SKM-1 treated with dmso at 0.1 percent for 144 hours (cell line): Measurements from ENCODE around the gene FKBP1B.
A peak's percentile ranks its signal among the peaks of the same experiment; 100 is the strongest.
"Not testable (repeated sequence)": the region's sequence is repeated elsewhere in the genome, so short reads cannot be mapped to it uniquely, and the experiment has no call there.

Experiments used
- DNase-seq: peaks from one replicate; lab custom pipeline; 2025; ENCODE audit not compliant: unreplicated experiment; lab: John Stamatoyannopoulos, UW

FKBP1B gene

GRCh38 chr2:24022324-24022974 is 27.1 kb upstream of the FKBP1B start:
- DNase-seq: no peak

GRCh38 chr2:24022975-24023575 is 26.5 kb upstream of the FKBP1B start:
- DNase-seq: no peak

DNA sequence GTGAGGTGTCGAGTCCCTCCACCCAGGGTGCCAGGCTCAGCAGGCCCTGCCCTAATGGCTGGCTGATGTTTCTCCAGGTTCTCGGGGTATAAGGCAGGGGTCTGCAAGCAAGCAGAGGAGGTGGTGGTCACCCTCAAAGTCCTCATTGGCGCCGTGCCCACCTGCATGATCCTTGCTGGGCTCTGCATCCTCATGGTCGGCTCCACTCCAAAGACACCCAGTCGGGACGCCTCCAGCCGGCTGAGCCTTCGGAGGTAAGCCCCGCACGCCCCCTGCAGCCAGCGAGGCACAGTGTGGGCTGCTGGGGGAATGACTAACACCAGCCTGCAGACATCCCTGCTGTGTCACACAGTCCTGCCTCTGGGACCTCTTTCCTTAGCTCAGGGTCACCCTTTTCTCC is 25.5 kb upstream of the FKBP1B start:
- no peak for DNase-seq

DNA sequence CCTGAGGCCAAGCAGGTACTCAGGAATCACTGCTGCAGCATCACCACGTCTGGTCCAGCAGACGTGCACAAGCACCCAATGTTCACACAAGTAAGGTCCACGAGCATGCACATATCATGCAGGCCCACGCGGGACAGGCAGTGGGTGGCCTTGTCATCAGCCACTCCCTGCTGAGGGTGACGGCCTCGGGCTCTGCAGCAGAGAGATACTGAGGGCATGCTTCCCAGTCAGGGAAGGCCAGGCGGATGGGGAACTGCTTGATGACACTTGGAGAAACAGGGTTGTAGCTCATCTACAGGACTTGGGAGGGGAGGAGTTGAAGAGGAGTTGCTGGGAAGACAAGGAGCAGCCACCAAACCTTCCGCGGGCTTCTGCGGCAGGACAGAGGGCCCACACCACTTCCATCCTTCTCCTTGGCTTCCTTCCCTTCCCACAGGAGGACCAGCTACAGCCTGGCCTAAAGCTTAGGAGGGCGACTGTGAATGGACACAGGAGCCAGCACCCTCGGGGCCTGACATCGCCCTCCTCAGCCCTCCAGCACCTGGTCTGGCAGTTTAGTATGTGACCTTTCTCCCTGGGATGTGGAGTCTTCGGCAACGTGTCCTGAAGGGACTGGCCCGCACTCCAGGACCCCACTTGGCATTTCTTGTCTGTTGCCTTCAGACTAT is 24.4 kb upstream of the FKBP1B start:
- DNase-seq: no peak

DNA sequence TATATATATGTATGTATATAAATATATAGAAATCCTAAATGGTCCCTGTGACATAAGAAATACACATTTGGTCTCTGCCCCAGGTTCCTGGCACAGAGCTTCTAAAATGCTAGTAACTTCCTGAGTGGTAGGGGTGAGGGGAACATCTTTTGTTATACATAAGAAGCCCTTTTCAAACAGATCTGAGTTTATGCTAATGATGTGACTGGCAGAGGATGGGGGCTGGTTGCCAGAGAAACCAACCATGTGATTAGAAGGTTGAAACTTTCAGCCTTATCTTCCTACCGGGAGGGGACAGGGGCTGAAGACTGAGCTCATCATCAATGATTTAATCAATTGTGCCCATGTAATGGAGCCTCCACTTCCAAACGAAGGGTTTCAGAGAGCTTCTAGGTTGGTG is 23.3 kb upstream of the FKBP1B start:
- DNase-seq: no peak

- no peak for DNase-seq
Observed at GRCh38 chr2:24038786-24039499, 10.6 kb upstream of the FKBP1B start.

DNA sequence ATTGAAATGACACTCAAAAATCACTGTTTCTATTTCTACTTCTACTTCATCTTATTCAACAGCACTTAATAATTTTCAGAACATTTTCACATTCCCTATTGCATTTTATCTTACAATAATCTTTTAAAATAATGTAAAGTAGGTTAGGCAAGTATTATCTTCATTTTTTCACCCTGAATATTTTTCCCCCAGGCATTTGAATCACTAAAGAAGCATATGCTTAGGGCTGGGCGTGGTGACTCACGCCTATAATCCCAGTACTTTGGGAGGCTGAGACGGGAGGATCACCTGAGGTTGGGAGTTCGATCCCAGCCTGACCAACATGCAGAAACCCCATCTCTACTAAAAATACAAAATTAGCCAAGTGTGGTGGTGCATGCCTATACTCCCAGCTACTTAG is 9.0 kb upstream of the FKBP1B start:
- no peak for DNase-seq

GRCh38 chr2:24043133-24043532 is 6.4 kb upstream of the FKBP1B start:
- DNase-seq: not testable (repeated sequence)

GRCh38 chr2:24045511-24046508 is 3.7 kb upstream of the FKBP1B start:
- no peak for DNase-seq

DNA sequence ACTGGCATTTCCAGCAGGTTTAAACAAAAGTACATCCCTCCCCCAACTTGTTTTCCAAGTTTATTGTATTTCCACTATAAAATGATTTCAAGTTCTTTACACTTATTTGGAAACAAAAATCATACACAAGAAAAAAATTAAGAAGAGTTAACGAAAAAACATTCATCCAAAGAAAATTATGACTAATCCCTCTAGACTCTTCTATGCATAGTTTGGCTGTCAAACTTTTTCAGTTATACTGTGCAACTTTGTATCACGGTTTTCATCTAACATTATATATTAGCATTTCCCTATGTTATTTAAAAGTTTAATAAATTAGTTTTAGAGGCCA is 3.0 kb upstream of the FKBP1B start:
- DNase-seq: no peak

DNA sequence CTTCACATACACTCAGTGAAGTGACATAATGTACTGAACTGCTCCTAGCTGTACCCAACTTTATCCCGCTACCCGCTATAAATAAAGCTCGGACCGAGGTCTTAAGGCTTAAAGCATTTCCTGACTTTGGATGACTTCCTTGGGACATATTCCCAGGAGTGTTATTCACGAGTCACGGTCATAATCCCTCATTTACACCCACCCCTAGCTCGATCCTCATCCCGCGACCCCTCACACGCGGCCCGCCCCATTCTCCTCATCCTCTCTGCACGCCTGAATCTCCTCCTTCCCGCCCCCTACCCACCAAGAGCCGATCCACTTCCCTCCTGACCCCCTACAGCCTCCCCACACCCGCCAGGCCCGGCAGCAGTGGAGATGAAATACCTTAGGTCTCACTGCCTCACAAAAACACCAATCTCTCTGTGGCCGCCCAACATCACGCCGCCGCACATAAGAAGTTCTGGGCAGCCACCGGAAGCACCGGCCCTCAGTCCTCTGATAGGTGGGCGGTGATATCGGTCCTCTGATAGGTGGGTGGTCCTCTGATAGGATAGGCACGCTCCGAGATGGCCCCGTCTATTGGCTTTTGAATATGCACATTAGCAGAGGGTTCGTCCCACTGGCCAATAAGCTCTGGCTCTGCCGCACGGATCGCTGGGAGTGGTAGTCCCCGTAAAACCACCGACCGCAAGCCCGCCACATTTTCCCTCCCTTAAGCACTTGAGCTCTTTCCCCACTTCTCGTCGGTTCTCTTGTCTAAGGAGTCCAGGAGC is 2.4 kb upstream of the FKBP1B start, which contains the start of gene WDCP:
Gene WDCP (minus strand): TSS at position 462 of the 773 bp plus-strand sequence. CDS start 7,897 bp downstream, outside the sequence.
- DNase-seq: peak; percentile 99

DNA sequence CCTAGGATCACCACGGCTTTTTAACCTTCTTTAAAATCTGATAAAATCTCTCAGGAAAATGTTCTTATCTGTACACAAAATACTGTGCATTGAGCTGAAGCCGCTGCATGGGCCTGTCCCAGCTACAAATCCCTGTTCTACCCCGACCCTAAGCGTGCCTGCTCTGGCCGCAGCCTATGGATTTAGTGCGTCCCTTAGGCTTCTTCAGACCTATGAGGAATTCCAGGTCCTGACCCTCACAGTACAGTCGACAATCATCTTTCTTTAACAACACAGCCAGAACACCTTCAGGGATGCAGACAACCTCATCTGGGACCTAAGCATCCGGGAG is 1.9 kb upstream of the FKBP1B start:
- DNase-seq: no peak

DNA sequence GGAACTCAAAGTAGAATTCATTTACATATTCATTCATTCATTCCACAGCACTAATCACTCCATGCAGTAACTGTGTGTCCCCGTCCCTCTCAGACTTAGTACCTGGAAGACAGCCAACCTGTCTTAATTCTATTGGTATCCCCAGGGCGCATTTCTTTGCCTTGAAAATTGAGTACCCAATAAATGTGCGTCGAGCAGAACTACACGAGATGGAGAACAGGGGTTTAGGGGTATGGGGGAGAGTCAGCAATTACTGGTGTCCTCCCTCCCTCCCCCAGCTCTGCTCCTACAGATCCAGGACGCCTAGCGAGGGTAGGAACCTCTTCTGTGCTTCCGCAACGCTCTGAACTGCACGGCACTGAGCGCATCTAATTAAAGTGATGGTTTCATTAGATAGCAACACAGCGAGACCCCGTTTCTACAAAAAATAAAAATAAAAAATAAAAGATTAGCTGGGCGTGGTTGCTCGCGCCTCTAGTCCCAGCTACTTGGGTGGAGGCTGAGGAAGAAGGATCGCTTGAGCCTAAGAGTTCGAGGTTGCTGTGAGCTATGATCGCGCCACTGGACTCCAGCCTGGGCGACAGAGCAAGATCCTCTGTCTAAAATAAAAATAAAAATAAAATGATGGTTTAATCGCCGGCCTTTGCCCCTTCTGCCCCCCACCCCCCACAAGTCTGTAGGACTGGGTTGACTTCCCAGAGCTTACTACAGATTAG is 614 bp upstream of the FKBP1B start:
- no peak for DNase-seq

DNA sequence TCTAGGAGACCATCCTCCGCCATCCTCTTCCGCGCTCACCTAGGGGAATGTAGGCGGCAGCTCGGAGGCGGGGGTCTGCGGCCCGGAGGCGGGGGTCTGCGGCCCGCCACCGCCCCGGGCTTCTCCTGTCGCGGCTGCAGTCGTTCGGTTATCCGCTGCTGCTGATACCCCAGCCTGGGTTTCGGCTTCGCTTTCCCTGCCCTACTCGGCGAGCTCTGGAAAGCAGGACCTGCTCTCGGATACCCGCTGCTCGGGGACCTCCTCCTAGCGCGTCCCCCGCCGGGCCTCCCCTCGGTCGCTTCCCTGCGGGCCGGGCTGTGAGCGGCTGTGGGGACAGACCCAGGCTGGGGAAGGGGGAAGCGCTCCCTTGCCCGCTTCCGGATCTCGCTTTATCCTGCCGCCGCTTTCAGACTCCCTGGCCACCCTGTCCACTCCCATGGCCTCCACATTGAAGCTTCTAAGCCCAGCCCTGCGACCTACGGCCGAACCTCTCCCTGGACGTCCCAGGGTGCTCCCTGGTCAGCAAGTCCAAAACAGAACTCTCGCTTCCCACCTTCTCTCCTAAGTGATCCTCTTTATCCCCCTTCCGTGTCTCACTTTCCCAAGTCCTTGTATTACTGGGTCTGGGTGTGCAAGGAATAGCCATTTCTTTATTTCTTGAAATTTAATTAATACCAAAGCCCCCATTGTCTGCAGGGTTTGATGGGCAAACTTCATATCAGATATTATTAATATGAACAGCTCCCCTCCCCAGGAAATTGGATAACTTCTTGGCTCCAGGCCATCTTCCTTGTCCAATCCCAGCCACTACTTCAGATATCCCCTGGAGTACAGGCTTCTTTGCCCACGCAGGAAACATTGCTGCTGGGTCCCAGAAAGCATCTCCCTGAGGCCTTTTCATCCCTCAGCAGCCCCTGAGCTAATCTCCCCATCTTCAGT is 769 bp downstream of the FKBP1B start:
- DNase-seq: no peak

DNA sequence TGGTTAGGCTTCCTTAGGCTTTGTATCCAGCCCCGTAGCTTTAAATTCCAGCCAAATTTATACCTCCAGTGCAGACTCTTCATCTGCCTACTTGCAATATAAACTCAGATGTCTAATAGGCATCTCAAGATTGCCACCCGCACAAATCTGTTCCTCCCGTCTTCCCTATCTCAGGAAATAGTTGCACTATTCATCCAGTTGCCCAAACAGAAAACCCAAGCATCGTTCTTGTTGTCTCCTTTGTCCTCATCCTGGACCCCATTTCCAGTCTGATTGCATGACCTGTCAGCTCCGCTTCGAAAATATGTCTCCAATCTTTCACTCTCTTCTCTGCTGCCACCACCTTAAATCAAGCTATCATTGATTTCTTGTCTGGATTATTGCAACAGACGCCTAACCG is 2.3 kb downstream of the FKBP1B start:
- DNase-seq: no peak

DNA sequence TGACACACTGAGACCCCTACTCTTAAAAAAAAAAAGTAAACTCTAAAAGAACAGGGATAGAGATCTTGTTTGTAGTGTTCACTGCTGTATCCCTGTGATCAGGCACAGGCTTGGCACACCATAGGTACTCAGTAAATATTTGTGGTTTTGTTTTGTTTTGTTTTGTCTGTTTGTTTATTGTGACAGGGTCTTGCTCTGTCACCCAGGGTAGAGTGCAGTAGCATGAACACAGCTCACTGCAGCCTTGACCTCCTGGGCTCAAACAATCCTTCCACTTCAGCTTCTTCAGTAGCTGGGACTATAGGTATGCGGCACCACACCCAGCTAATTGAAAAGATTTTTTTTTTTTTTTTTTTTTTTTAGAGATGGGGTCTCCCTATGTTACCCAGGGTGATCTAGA is 3.4 kb downstream of the FKBP1B start:
- no peak for DNase-seq

GRCh38 chr2:24054366-24055010 is 4.9 kb downstream of the FKBP1B start:
- no peak for DNase-seq

DNA sequence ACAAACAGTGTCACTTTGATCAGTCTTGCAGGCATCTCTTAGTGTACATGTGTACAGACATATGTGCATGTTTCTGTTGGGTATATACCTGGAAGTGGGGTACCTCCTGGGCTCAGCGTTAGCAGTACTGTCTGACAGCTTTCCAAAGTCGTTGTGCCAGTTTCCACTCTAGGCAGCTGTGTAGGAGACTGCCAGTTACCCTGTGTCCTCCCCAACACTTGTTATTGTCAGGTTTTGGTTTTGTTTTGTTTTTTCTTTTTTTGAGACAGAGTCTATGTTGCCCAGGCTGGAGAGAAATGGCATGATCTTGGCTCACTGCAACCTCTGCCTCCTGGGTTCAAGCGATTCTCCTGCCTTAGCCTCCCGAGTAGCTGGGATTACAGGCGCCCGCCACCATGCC is 6.2 kb downstream of the FKBP1B start:
- no peak for DNase-seq
